NCI-H2196 treated with DMSO at 0.1 percent for 48 hours (cell line): ENCODE data around the gene TOE1.
"Not testable (repeated sequence)": the region's sequence is repeated elsewhere in the genome, so short reads cannot be mapped to it uniquely, and the experiment has no call there.

Experiments
- DNase-seq: peaks from one replicate; lab custom pipeline; 2025; ENCODE audit not compliant: unreplicated experiment; lab: John Stamatoyannopoulos, UW

The TOE1 gene

DNA sequence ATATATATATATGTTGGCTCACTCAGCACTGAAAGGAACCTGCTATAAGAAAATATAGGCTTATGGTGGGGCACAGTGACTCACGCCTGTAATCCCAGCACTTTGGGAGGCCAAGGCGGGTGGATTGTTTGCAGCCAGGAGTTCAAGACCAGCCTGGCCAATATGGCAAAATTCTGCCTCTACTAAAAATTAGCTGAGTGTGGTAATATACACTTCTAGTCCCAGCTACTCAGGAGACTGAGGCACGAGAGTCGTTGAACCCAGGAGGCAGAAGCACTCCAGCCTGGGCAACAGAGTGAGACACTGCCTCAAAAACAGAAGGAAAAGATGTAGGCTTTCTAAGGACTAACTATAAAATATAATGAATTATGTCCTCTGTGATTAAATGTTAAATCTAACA, 14.9 kb downstream of the TOE1 start:
- no peak for DNase-seq

DNA sequence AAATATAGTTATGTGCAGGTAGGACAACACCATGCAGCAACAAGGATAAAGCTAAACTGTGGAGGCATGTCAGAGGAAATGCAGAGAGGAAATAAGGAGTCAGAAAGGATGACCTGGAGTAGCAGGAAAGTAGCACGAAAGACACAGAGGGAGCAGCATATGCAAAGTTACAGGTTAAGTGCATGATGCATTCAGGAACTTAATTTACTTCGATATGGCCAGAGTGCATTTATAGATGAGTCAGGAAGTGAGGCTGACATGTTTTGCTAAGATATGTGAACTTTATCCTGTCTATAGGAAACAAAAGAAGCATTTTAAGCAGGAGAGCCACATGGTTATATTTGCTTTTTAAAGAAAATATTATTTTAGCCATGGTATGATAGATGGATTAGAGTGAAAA, 15.7 kb downstream of the TOE1 start:
- no peak for DNase-seq

DNA sequence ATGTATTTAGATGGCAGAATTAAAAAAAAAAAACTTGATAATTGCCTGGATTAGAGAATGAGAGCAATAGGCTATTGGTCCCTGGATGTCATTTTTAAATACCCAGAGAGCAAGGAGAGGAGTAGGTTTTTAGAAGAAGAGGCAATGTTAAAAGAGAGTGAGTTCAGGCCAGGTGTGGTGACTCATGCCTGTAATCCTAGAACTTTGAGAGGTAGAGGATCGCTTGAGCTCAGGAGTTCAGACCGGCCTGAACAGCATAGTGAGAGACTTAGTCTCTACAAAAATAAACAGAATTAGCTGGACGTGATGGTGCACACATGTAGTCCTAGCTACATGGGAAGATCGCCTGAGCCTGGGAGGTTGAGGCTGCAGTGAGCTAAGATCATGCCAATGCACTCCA, 16.2 kb downstream of the TOE1 start:
- DNase-seq, result peak; percentile 36

DNA sequence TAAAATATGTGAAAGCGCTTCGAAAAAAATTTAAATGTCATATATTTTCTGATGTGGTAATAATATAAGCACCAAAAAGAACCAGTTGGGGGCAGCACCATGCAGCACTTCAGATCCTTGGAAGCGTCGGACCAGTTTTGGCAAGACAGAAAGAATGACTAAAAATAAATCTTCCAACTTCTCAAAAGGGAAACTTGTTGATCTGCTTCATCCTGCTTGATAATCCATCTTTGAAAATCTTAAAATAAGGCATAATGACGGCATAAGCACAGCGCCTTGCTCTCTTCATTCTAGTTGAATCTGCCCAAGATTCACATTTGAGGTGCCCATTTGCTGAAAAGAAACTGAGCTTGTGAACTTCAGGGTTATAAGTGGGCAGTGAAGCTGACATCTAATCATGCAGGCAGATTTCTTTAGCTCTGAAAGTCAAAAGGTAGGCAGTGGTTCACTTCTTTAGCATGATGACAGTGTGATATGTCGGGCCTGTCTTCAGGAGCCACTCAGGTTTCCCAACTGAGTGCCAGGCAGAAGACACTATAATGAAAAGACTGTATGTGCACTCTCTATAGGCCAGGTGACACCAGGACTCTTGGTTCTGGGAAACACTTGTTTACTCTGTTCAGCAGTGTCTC, 20.0 kb downstream of the TOE1 start:
- DNase-seq, result peak; percentile 24

DNA sequence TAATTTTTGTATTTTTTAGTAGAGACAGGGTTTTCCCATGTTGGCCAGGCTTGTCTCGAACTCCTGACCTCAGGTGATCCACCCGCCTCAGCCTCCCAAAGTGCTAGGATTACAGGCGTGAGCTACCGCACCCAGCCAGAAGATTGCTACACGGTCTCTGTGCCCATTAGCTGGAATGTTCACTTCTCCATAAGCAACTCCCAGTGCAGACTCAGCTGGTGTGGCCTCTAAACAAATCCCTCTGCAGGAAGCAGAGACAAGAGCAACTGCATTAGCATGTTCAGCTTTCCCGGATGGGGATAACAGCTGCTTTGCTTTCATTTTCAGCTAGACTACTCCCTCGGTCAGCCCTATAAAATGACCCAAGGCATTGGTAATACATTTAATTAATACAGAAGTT, 21.0 kb downstream of the TOE1 start:
- DNase-seq, result not testable (repeated sequence)

DNA sequence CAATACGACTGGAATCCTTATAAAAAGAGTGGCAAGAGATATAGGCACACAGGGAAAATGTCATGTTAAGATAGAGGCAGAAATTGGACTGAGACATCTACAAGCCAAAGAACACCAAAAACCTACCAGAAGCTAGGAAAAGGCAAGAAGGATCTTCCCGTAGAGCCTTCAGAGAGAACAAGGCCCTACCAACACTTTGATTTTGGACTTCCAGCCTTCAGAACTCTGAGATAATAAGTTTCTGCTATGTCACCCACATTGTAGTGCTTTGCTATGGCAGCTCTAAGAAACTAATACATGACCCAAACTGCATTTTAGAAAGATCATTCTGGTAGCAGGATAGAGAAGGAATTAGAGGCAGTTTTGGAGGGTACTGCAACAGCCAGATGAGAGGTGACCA, 24.3 kb downstream of the TOE1 start:
- DNase-seq, result no peak

DNA sequence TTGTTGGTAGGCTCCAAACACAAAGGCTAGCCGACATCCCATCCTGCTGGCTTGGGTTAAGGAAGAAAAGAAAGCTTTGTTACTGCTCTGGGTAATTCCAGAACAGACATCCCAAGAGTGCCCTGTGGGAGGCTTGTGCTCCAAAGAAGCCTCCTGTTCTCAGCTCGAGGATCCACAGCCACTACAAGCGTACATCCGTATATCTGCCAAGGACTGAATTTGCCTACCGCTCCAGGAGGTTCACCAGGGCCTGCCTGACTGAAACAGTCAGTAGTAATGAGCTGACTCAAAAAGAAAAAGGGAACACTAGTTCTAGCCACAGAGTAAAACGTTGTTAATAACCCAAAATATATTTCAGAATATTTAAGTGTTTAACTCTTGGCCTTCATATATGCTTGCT, 25.1 kb downstream of the TOE1 start:
- no peak for DNase-seq

DNA sequence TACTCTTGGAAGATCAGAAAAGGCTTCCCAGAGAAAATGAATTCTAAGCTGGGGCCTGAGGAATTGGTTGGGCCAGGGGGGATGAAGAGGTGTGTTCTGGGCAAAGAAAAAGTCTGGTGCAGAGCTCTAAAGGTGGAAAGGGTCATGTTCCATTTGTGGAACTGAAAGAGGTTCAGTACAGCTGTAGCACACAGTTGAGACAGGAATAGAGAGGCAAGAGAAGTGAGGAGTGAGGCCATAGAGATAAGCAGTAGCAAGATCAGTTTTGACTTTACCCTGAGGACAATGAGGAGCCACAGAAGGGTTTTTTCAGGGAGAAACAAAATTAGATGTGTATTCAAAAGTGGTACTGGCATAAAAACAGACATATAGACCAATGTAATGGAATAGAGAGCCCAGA, 30.6 kb downstream of the TOE1 start:
- DNase-seq, result no peak

DNA sequence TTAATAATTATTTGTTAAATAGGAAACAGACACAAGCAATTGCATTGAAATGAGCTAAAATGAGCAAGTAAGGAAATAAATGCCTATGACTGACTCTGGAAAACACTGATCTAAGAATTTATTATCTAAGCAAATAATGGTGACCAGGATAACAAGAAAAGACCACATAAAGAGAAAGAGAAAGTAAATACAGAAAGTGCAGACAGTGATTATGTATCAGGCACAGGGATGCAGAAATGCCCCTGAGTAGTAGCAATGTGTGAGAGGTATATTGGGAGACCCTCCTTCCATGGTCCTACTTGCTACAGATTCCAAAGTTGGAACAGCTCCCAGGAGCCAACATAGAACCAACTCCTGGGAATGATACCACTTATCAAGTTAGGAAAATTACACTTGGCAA, 33.6 kb downstream of the TOE1 start:
- no peak for DNase-seq

DNA sequence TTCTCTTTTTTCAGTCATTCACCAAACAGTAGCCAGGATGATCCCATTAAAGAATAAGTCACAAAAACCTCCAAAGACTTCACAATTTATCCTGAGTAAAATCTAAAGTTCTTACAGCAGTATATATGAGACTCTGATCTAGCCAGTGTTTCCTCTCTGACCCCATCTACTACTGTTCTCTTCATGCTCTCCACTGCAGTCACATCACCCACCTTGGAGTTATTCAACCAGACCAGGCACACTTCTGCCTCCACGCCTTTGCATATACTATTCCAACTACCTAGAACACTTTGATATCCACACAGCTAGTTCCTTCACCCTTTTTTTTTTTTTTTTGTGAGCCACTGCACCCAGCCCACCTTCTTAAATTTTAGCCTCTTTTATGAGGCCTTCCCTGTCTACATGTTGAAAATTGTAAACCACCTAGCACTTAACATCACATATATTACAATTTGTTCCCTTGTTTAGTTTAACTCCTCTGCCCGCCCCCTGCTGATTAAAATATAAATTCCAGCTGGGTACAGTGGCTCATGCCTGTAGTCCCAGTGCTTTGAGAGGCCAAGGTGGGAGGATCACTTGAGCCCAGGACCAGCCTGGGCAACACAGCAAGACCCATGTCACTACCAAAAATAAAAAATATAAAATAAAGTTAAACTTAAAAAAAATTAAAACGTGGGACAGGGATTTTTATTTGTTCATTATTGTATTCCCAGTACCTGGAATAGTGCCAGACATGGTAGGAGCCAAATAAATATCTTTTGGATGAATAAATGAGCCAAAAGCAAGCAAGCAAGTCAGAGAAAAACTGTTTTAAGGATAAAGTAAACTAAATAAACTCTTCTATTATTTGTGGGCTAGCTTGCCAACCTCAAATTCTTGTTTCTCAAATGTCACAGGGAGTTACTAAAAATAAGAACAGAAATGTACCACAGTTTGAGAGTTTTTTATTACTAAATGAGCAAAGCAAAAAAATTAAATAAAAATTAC, 35.4 kb downstream of the TOE1 start:
- no peak for DNase-seq

DNA sequence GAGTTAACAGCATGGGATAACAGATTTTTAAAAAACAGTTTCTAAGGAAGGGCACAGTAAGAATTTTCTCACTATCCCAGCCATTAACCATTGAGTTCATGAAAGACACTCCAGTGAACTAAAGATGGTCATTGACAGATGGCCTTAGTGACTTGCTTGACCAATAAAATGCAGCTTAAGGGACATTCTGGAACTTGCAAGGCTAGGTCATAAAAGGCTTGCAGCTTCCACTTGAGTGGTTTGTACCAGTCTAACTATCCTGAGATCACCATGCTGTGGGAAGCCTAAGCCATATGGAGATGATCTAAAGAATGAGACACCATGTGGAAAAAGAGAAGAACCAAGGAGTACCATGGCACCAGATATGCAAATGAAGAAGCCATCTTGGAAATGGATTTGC, 38.2 kb downstream of the TOE1 start:
- no peak for DNase-seq

DNA sequence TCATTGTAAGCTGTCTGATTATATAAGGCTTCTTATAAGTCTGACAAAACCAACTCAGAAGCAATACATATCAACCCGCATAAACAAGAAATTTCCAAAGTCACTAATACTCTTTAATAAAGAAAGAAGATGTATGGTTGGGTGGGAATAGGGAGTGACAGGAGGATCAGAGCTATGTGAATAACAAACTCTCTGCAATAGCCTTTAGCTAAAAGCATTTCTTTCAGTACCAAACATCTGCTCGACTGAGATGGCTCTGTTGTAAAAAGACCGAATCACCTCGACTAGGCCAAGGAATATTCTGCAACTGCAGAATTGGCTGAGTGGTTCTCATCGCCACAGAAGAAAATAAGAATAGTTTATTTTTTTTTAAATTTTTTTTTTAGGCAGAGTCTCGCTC, 39.6 kb downstream of the TOE1 start:
- DNase-seq, result no peak

DNA sequence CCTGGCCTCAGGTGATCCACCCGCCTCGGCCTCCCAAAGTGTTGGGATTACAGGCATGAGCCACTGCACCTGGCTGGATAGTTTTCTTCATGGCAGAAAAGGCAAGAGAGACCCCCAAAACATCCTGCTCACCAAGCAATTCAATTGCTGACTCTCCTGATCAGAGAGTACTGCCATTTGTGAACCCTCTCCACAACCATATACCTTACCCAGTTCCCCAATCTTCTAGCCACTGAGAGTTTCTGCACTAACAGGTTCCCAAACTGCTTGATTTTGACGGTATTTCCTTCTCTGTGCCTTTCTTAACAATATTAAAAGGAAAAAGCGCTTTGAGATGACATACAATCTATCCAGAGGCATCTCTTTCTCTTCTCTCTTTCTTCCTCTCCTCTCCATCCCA, 40.2 kb downstream of the TOE1 start:
- DNase-seq, result no peak

DNA sequence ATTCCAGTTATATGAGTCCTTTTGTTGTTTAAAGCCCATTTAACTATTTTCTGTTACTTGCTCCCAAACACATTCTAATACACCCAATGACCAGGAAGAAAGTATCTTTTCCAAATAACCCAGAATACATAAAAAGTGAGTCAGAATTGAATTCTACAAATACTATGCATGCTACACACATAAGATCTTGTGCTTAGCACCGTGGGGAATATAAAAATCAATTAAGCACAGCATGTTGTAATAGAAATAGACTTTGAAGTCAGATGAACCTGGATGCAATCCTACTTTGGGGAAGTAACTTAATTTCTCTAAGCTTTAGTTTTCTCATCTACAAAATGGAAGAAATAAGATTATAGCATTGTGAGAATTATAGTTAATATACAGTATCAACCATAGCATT, 40.8 kb downstream of the TOE1 start:
- no peak for DNase-seq

DNA sequence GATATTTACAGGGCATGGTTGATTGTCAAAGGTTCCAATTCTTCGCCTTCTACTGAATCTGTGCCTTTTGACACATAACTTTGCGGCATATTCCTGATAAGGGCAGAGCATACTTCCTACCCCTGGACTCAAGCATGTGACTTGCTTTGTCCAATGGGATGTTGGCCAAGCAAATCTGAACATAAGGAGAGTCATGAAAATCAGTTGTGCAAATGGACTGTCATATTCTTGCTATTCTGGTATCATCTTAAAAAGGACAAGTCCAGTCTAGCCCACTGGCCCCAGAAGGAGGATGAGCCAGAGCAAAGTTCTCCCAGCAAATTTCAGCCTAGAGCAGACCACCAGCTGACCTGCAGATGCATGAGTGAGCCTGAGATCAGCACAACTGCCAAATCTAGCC, 41.3 kb downstream of the TOE1 start:
- no peak for DNase-seq

DNA sequence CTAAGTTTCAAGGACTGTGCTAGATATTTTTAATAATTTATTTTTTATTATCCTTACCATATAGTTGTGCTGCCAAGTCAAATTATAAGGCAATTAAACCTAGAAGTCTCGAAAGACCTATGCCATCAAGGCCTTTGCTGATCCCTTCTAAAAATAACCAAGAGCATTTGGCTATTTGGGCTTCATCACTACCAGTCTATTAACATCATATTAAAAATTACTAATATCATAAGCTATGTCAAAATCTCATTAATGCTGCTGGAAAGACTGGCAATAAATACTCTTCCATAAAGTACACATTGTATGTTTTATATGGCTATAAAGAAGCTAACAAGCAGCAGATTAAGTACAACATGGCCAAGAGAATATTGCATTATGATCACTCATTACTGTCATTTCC, 43.2 kb downstream of the TOE1 start:
- no peak for DNase-seq

DNA sequence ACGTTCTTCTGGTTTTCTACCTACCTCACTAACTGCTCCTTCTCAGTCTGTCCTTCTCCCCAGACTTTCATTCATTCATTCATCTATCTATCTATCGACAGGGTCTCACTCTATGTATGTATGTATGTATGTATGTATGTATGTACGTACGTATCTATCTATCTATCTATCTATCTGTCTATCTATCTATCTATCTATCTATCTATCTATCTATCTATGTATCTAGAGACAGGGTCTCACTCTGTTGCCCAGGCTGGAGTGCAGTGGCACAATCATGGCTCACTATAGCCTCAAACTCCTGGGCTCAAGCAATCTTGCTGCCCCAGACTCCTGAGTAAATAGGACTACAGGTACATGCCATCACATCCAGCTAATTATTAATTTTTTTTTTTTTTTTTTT, 44.2 kb downstream of the TOE1 start:
- DNase-seq, result not testable (repeated sequence)

DNA sequence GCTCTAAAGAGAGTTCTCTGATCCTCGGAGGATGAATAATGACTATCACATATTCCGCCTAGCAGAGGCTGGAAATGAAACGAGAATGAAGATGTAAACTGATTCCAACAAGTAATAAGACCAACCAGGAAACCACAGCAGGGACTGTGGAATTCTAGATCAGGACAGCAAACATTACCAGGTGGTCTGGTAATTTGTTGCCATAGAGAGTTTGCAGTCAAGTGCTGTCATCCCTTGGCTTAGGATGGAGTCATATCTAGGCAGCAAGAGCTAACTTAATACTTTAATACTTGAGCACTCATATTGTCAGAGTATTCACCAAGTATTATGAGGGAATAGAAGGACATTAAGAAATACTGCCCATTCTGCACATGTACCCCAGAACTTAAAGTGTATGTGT, 45.3 kb downstream of the TOE1 start:
- DNase-seq, result peak; percentile 26

DNA sequence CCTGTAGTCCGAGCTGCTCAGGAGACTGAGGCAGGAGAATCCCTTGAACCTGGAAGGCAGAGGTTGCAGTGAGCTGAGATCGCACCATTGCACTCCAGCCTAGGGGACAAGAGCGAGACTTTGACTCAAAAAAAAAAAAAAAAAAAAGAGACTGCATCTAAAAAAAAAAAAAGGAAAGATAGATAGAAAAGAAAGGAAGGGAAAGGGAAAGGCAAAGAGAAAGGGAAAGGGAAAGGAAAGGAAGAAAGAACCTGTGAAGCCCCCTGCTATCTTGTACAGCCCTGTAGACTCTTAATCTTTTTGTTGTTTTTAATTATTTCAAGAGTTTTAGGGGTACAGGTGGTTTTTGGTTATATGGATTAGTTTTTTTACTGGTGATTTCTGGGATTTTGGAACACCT, 46.2 kb downstream of the TOE1 start:
- DNase-seq, result no peak
